ENCODE results near the gene METTL25.

The METTL25 gene

GRCh38 chr12:82363990-82364389 is 5.7 kb downstream of the METTL25 start:
- DNase-seq (ENCODE audit: low spot score): no peak
- TF ChIP-seq, protein P1, sequence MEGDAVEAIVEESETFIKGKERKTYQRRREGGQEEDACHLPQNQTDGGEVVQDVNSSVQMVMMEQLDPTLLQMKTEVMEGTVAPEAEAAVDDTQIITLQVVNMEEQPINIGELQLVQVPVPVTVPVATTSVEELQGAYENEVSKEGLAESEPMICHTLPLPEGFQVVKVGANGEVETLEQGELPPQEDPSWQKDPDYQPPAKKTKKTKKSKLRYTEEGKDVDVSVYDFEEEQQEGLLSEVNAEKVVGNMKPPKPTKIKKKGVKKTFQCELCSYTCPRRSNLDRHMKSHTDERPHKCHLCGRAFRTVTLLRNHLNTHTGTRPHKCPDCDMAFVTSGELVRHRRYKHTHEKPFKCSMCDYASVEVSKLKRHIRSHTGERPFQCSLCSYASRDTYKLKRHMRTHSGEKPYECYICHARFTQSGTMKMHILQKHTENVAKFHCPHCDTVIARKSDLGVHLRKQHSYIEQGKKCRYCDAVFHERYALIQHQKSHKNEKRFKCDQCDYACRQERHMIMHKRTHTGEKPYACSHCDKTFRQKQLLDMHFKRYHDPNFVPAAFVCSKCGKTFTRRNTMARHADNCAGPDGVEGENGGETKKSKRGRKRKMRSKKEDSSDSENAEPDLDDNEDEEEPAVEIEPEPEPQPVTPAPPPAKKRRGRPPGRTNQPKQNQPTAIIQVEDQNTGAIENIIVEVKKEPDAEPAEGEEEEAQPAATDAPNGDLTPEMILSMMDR (IDR thresholded peaks at IDR 0.05; ENCODE audit: extremely low read depth, missing control alignments): no peak

- DNase-seq (ENCODE audit: low spot score): no peak
- TF ChIP-seq, protein P1 (IDR thresholded peaks at IDR 0.05; ENCODE audit: extremely low read depth, missing control alignments): no peak
These were observed 7.9 kb downstream of the METTL25 start for GRCh38 chr12:82366197-82366596.

DNA sequence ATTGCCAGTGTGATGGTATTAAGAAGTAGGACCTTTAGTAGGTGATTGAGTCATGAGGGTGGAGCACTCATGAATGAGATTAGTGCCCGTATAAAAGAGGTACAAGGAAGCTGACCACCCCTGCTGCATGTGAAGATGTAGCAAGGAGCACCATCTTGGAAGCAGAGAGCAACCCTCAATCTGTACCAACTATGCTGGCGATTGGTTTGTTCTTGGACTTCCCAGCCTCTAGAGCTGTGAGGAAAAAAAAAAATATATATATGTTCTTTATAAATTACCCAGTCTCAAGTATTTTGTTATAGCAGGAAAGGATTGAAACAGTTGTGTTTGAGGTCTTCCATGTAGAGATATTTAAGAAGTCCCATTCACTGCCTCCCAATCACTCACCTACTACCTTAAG is 16.9 kb downstream of the METTL25 start:
- TF ChIP-seq, protein P1 (IDR thresholded peaks at IDR 0.05; ENCODE audit: extremely low read depth, missing control alignments): no peak
- no peak for DNase-seq (ENCODE audit: low spot score)

- TF ChIP-seq, protein P1 (IDR thresholded peaks at IDR 0.05; ENCODE audit: extremely low read depth, missing control alignments): no peak
These were observed 20.7 kb downstream of the METTL25 start for GRCh38 chr12:82378997-82379396.

GRCh38 chr12:82383930-82384552 is 25.7 kb downstream of the METTL25 start:
- no peak for DNase-seq (ENCODE audit: low spot score)
- TF ChIP-seq, protein P1 (IDR thresholded peaks at IDR 0.05; ENCODE audit: extremely low read depth, missing control alignments): no peak

More at GRCh38 chr12:82378997-82379396, 20.7 kb downstream of the METTL25 start:
- DNase-seq (ENCODE audit: low spot score): no peak

DNA sequence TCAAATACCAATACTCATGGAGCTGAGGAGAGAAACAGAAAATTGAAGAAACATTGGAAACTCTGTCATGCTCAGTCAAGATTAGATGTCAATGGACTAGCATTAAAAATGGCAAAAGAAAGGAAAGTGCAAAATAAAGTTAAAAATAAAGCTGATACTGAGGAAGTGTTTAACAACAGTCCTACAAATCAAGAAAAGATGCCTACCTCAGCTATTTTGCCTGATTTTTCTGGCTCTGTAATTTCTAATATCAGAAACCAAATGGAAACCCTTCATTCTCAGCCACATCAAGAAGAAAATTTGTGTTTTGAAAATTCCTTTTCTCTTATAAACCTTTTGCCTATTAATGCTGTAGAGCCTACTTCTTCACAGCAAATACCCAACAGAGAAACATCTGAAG is 40.5 kb downstream of the METTL25 start:
- DNase-seq (ENCODE audit: low spot score): no peak
- TF ChIP-seq, protein P1 (IDR thresholded peaks at IDR 0.05; ENCODE audit: extremely low read depth, missing control alignments): no peak

GRCh38 chr12:82400819-82401218 is 42.5 kb downstream of the METTL25 start:
- DNase-seq (ENCODE audit: low spot score): no peak
- TF ChIP-seq, protein P1 (IDR thresholded peaks at IDR 0.05; ENCODE audit: extremely low read depth, missing control alignments): no peak
